Right lobe of liver (tissue), 6 donors: ENCODE data around the gene NID2. TPM values are rescaled to one million over a fixed set of nuclear protein-coding genes. Genes with fewer than 3 reads are reported as not detected.

ENCODE experiments used
- ATAC-seq, 4 donors: fragments of 200-7000 bp; cut with Tn5 transposase; one replicate each; pipeline ENCODE4 v1.9.1; 2020; ENCODE audit warnings: mild to moderate bottlenecking in 4 of 4, moderate library complexity in 4 of 4
- DNase-seq, 3 donors: peaks; one replicate each; pipeline ENCODE4 v3.0.0-alpha.2; 2020
- H3K27ac ChIP-seq, 3 donors: fragments of 200-600 bp; one replicate each; pipeline ENCODE4 v1.8.0; 2022
- H3K27me3 ChIP-seq, 2 donors: fragments of 200-600 bp; one replicate each; pipeline ENCODE4 v1.8.0; 2022
- H3K36me3 ChIP-seq, 4 donors: fragments of 200-600 bp; sonication (generic) in 1 of 4; one replicate each; pipeline versions ENCODE4 v1.5.1 to v1.8.0; 2017 to 2022; ENCODE audit warnings: control low read depth in 1 of 4
- H3K4me1 ChIP-seq, 4 donors: fragments of 200-600 bp; sonication (generic) in 1 of 4; one replicate each; pipeline versions ENCODE4 v1.5.1 to v1.8.0; 2017 to 2022; ENCODE audit warnings: control low read depth in 1 of 4
- H3K4me3 ChIP-seq, 3 donors: fragments of 200-600 bp; one replicate each; pipeline ENCODE4 v1.8.0; 2022
- H3K9me3 ChIP-seq, 4 donors: fragments of 200-600 bp; sonication (generic) in 1 of 4; one replicate each; pipeline versions ENCODE4 v1.5.1 to v1.8.0; 2017 to 2022; ENCODE audit warnings: control low read depth in 1 of 4
- CTCF ChIP-seq, 4 donors: fragments of 200-600 bp in 3 of 4; fragments of 450-650 bp in 1 of 4; IDR thresholded peaks; one replicate each; pipeline versions ENCODE4 v1.5.1 to v1.8.0; 2016 to 2022; ENCODE audit warnings: antibody characterized with exemption in 4 of 4, mild to moderate bottlenecking in 2 of 4
- POLR2A ChIP-seq: fragments of 450-650 bp; IDR thresholded peaks from one replicate; pipeline ENCODE4 v1.6.1; 2017; ENCODE audit warnings: antibody characterized with exemption, mild to moderate bottlenecking
- WGBS: methylation state at CpG from one replicate; pipeline ENCODE4 v1.1.6; 2018; ENCODE audit warnings: low coverage, low lambda C conversion rate; ENCODE audit not compliant: insufficient coverage; ENCODE audit errors: missing lambda C conversion rate; 5-methylcytosine and 5-hydroxymethylcytosine counted together
- intact Hi-C, 2 donors: fragments of 100-400 bp; cut with DNase I; formaldehyde crosslinking; loops; one replicate each; pipeline versions ENCODE4 v1.11.2 to v1.14.1; 2022
- total RNA-seq, 6 experiments: library from RNA; depleted of rRNA in 2 of 6; stranded (reverse); fragments of >200 nt in 2 of 6; fragmentation: NEBNext Ultra II Directional in 3 of 6; extraction: Animal tissue kit (Norgen Biotek cat#: 25700) in 3 of 6; gene quantifications; one replicate each; pipeline versions ENCODE4 v1.1.0 to v1.2.4, GENCODE V29; 2016 to 2023
- donor health status: DM: no; HTN: yes; CAD: no.
- donor health status: DM: no; HTN: no; CAD: no.
- donor health status: DM: no; HTN: no; CAD: no.
- donor health status: DM: no; HTN: yes; CAD: no.
- donor health status: DM: no; HTN: yes; CAD: no.

NID2 gene
- total RNA-seq, 6 experiments from 2014 or later: 1.7 to 12.9 (median 4.5) TPM

GRCh38 chr14:52080808-52081755, 12.2 kb upstream of the NID2 start:
- no peaks in the 10 kb centered on the region for H3K36me3 ChIP-seq
- H3K4me3 ChIP-seq: no peak overlapping the region
- ATAC-seq (no peak), DNase-seq (no peak)
- intact Hi-C loops: no loop called here
- no peak overlapping the region for H3K27ac ChIP-seq
- TF ChIP-seq POLR2A (no peak), CTCF (IDR thresholded peaks at IDR 0.05) (no peak)
- H3K27me3 ChIP-seq: no peaks in the 10 kb centered on the region
- no peaks in the 10 kb centered on the region for H3K4me1 ChIP-seq
- WGBS: 49% methylated on average over 4 of the region's 4 CpGs
- no peaks in the 10 kb centered on the region for H3K9me3 ChIP-seq

- Histone ChIP-seq H3K9me3 (no peaks in the 10 kb centered on the region), H3K4me3 (no peak overlapping the region), H3K27ac (no peak overlapping the region), H3K36me3 (no peaks in the 10 kb centered on the region), H3K27me3 (no peaks in the 10 kb centered on the region), H3K4me1 (no peaks in the 10 kb centered on the region)
- ATAC-seq: no peak
- intact Hi-C loops: no loop called here
- DNase-seq: no peak
- TF ChIP-seq POLR2A (no peak), CTCF (IDR thresholded peaks at IDR 0.05) (no peak)
- WGBS: 51% methylated on average over 2 of the region's 2 CpGs
Observed at GRCh38 chr14:52080158-52080800, 11.4 kb upstream of the NID2 start.

- H3K9me3 ChIP-seq: no peaks in the 10 kb centered on the region
- H3K27me3 ChIP-seq: no peaks in the 10 kb centered on the region
- DNase-seq (no peak), ATAC-seq (no peak)
- H3K36me3 ChIP-seq: no peaks in the 10 kb centered on the region
- intact Hi-C loops: no loop called here
- H3K27ac ChIP-seq: no peak overlapping the region
- no peak for TF ChIP-seq POLR2A
- TF ChIP-seq CTCF (IDR thresholded peaks at IDR 0.05): no peak
- H3K4me1 ChIP-seq: no peaks in the 10 kb centered on the region
- H3K4me3 ChIP-seq: no peak overlapping the region
- WGBS: 48% methylated on average over 7 of the region's 7 CpGs
Observed at GRCh38 chr14:52079239-52079959, 10.5 kb upstream of the NID2 start.

- Histone ChIP-seq H3K4me1 (no peaks in the 10 kb centered on the region), H3K4me3 (no peak overlapping the region), H3K27ac (no peak overlapping the region), H3K27me3 (no peaks in the 10 kb centered on the region), H3K36me3 (no peaks in the 10 kb centered on the region), H3K9me3 (no peaks in the 10 kb centered on the region)
- TF ChIP-seq POLR2A (no peak), CTCF (IDR thresholded peaks at IDR 0.05) (no peak)
- 48% methylated on average over 2 of the region's 2 CpGs for WGBS
- no peak for ATAC-seq
- intact Hi-C loops: no loop called here
- DNase-seq: no peak
Observed at GRCh38 chr14:52078721-52079120, 9.9 kb upstream of the NID2 start.
